Erythroblast (primary cell): ENCODE data around the gene STK17B.

Experiments
- GATA1 ChIP-seq: IDR thresholded peaks from 2 replicates; pipeline ENCODE4 v1.6.1; 2011; ENCODE audit warnings: low read depth, mild to moderate bottlenecking, control low read depth, low read length, moderate library complexity
- POLR2A ChIP-seq: IDR thresholded peaks from 2 replicates; pipeline ENCODE4 v1.6.1; 2011; ENCODE audit warnings: mild to moderate bottlenecking, low read length

DNA sequence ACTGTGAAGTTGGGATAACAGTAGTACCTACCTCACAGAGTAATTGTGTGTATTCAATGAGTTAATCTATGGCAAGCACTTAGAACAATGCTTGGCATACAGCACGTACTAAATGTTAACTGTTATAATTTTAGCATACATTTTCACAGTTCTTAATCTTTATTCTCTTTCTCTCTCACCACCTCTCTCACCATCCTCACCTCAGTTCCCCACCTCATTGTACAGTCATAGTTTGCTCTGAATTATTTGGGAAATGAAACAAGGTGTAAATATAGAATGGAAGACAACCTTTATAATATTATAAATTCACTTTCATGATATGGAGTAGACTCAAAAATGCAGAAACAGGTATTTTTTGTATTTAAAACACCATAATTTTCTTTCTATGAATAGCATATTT, 62.8 kb downstream of the STK17B start:
- TF ChIP-seq POLR2A (no peak), GATA1 (no peak)
